Thyroid gland (tissue), 4 donors: ENCODE measurements around the gene SLC23A2. TPM values are rescaled to one million over a fixed set of nuclear protein-coding genes. Genes with fewer than 3 reads are reported as not detected.

Experiments
- DNase-seq, 2 donors: peaks; one replicate each; pipeline ENCODE4 v3.0.0-alpha.2; 2019
- H3K27ac ChIP-seq, 3 donors: fragments of 200-600 bp; sonication (generic); 1 replicate in 2 of 3; 2 replicates in 1 of 3; pipeline ENCODE4 v1.5.1; 2016 to 2019; ENCODE audit warnings: mild to moderate bottlenecking in 1 of 3, moderate library complexity in 1 of 3
- H3K27me3 ChIP-seq: fragments of 200-600 bp; sonication (generic); one replicate; pipeline ENCODE4 v1.5.1; 2019
- H3K36me3 ChIP-seq, 2 donors: fragments of 200-600 bp; sonication (generic); one replicate each; pipeline ENCODE4 v1.5.1; 2016 to 2019
- H3K4me1 ChIP-seq, 2 donors: fragments of 200-600 bp; sonication (generic); one replicate each; pipeline ENCODE4 v1.5.1; 2017 to 2019
- H3K4me3 ChIP-seq, 3 donors: fragments of 200-600 bp; sonication (generic); replicated peaks in 1 of 3; 1 replicate in 2 of 3; 2 replicates in 1 of 3; pipeline ENCODE4 v1.5.1; 2016; ENCODE audit warnings: mild to moderate bottlenecking in 1 of 3
- H3K9me3 ChIP-seq: fragments of 200-600 bp; sonication (generic); one replicate; pipeline ENCODE4 v1.5.1; 2017
- POLR2A ChIP-seq, 2 donors: fragments of 450-650 bp; IDR thresholded peaks; one replicate each; pipeline ENCODE4 v1.6.1; 2017; ENCODE audit warnings: antibody characterized with exemption in 2 of 2, mild to moderate bottlenecking in 2 of 2, moderate library complexity in 1 of 2
- WGBS, 2 donors: methylation state at CpG; one replicate each; pipeline ENCODE4 v1.1.5; 2017; 5-methylcytosine and 5-hydroxymethylcytosine counted together
- intact Hi-C: fragments of 100-400 bp; cut with DNase I; formaldehyde crosslinking; loops from one replicate; pipeline ENCODE4 v1.15.1; 2023
- small RNA-seq: library from RNA; depleted of rRNA; stranded (forward); fragments of <200 nt; gene quantifications from one replicate; pipeline ENCODE3, GENCODE V24; 2016
- total RNA-seq, 4 donors: library from RNA; depleted of rRNA; stranded (reverse); fragments of >200 nt; gene quantifications; one replicate each; pipeline ENCODE4 v1.2.3, GENCODE V29; 2016
- TF ChIP-seq, protein P1 (sequence below), 6 experiments: fragments of 200-600 bp in 3 of 6; fragments of 450-650 bp in 3 of 6; sonication (generic) in 3 of 6; IDR thresholded peaks; one replicate each; pipeline ENCODE4 v1.5.1; 2016 to 2019; ENCODE audit warnings: antibody characterized with exemption in 6 of 6, mild to moderate bottlenecking in 2 of 6, inconsistent platforms in 1 of 6, moderate library complexity in 1 of 6

Gene SLC23A2
- total RNA-seq, 4 donors from 2014 or later, result 36.3 to 67.1 (median 53.7) TPM

DNA sequence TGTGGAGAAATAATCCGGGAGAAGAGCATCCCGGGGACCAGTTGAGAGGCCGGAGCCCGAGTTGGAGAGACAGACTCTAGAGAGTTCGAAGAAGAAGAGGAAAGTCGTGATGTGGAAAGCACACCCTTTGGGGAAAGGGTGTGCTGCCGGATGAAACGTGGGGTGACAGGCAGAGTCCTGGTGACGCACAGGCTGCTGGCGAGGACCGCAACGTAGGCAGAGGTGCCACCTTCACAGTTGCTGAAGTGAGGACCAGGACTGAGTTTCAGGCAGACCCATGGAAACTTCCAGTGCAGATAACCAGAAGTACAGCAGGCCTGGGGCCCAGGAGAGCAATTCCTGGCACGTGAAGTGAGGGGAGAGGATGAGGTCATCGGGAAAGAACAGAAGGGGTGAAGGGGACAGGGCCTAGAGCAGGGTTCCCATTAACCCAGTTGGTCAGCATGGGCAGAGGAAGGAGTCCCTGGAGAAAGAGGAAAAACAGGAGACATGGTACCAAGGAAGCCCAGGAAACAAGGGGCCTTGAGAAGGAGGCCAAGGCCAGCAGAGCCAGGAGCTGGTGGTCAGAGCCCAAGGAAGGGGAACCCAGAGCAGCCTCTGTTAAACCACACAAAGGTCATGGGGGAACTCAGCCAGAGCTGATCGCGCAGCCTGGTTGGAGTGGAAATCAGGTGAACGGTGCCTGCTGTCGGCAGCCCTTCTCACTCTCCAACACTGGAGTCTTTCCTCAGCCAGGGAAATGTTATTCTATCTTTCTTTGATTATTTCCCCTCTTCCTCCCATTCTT is 195.5 kb downstream of the SLC23A2 start:
- WGBS, 2 donors, result 82 to 86% methylated on average over 18 of the region's 18 CpGs
- Histone ChIP-seq H3K27me3 (no peaks in the 10 kb centered on the region), H3K4me3 (no peak overlapping the region), H3K9me3 (no peaks in the 10 kb centered on the region), H3K36me3 (no peaks in the 10 kb centered on the region), H3K4me1 (no peaks in the 10 kb centered on the region), H3K27ac (no peak overlapping the region)
- intact Hi-C loops, result no loop called here
- no peak for DNase-seq
- no peak for TF ChIP-seq POLR2A (IDR thresholded peaks at IDR 0.05)
- TF ChIP-seq, protein P1, sequence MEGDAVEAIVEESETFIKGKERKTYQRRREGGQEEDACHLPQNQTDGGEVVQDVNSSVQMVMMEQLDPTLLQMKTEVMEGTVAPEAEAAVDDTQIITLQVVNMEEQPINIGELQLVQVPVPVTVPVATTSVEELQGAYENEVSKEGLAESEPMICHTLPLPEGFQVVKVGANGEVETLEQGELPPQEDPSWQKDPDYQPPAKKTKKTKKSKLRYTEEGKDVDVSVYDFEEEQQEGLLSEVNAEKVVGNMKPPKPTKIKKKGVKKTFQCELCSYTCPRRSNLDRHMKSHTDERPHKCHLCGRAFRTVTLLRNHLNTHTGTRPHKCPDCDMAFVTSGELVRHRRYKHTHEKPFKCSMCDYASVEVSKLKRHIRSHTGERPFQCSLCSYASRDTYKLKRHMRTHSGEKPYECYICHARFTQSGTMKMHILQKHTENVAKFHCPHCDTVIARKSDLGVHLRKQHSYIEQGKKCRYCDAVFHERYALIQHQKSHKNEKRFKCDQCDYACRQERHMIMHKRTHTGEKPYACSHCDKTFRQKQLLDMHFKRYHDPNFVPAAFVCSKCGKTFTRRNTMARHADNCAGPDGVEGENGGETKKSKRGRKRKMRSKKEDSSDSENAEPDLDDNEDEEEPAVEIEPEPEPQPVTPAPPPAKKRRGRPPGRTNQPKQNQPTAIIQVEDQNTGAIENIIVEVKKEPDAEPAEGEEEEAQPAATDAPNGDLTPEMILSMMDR (IDR thresholded peaks at IDR 0.05), result no peak

DNA sequence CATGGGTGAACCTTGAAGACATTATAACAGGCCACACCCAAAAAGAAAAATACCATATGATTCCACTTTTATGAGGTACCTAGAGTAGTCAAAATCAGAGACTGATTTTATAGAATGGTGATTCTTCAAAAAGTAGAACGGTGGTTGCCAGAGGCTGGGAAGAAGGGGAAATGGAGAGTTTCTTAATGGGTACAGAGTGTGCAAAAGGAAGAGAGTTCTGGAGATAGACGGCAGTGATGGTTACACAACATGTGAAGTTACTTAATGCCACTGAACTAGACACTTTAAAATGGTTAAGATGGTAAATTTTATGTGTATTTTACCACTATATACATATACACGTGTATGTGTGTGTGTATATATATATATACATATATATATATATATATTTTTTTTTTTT is 198.8 kb downstream of the SLC23A2 start:
- TF ChIP-seq, protein P1 (IDR thresholded peaks at IDR 0.05), result no peak
- no peak for TF ChIP-seq POLR2A (IDR thresholded peaks at IDR 0.05)
- 87 to 88% methylated on average over 3 of the region's 3 CpGs for WGBS, 2 donors
- H3K36me3 ChIP-seq, result peaks cover 0 to 4% of the 10 kb centered on the region in 2 donors

More for the DNA sequence above, 198.8 kb downstream of the SLC23A2 start:
- no peak overlapping the region for H3K4me3 ChIP-seq
- H3K27me3 ChIP-seq, result no peaks in the 10 kb centered on the region
- no peaks in the 10 kb centered on the region for H3K4me1 ChIP-seq
- H3K27ac ChIP-seq, result no peak overlapping the region
- H3K9me3 ChIP-seq, result no peaks in the 10 kb centered on the region
- intact Hi-C loops, result no loop called here
- DNase-seq, result no peak

Small RNA genes within 50 kb of the gene (small RNA-seq; reads per million reads assigned to genes)
- gene AL121890.1 (not detected), gene RF00322 (not detected)

Other genes starting within 250 kb of the SLC23A2 start
- gene RASSF2, start 177.9 kb downstream of the SLC23A2 start, total RNA-seq, result 10 to 100 TPM in 1 of 4 donors, 1 to 10 TPM in 3; 5.7 to 13.2 (median 8.8) TPM
- 100 to 1,000 TPM in 3 of 4 donors, 10 to 100 TPM in 1; 97.0 to 154 (median 142) TPM for gene TMEM230, start 111.6 kb upstream of the SLC23A2 start, total RNA-seq
- 10 to 100 TPM; 35.1 to 66.1 (median 55.8) TPM for gene PCNA, start 118.4 kb upstream of the SLC23A2 start, total RNA-seq
- 10 to 100 TPM; 34.0 to 55.4 (median 40.9) TPM for gene CDS2, start 125.5 kb upstream of the SLC23A2 start, total RNA-seq